Calu3 (cell line): ENCODE measurements around the gene KMT2C. TPM values are rescaled to one million over a fixed set of nuclear protein-coding genes. Genes with fewer than 3 reads are reported as not detected.

Experiments
- BruUV-seq: library from RNA; stranded (reverse); fragments of 400-500 nt; replicated peaks from 2 replicates; lab custom pipeline; 2021; lab: Mats Ljungman, UMichigan
- CTCF ChIA-PET: fragments of 300-600 bp; sonication (Branson Sonifier 250); formaldehyde crosslinking; loops from one replicate; lab custom pipeline; 2022; ENCODE audit warnings: antibody characterized with exemption; lab: Charles Lee
- DNase-seq: peaks from one replicate; pipeline ENCODE4 v3.0.0; 2022
- H3K27ac Mint-ChIP-seq: one replicate; pipeline ENCODE4 v1.8.0; 2022; ENCODE audit warnings: mixed read lengths; ENCODE audit not compliant: unreplicated experiment
- H3K27me3 Mint-ChIP-seq: one replicate; pipeline ENCODE4 v1.8.0; 2022; ENCODE audit warnings: mixed read lengths; ENCODE audit not compliant: unreplicated experiment
- H3K36me3 Mint-ChIP-seq: one replicate; pipeline ENCODE4 v1.8.0; 2022; ENCODE audit warnings: mild to moderate bottlenecking, moderate library complexity, mixed read lengths; ENCODE audit not compliant: insufficient read depth, unreplicated experiment
- H3K4me1 Mint-ChIP-seq: one replicate; pipeline ENCODE4 v1.8.0; 2022; ENCODE audit warnings: mild to moderate bottlenecking, low read depth, mixed read lengths; ENCODE audit not compliant: unreplicated experiment
- H3K4me3 Mint-ChIP-seq: one replicate; pipeline ENCODE4 v1.8.0; 2022; ENCODE audit warnings: mild to moderate bottlenecking, low read depth, moderate library complexity, mixed read lengths; ENCODE audit not compliant: unreplicated experiment
- H3K9me3 Mint-ChIP-seq: one replicate; pipeline ENCODE4 v1.8.0; 2022; ENCODE audit warnings: low read depth, mixed read lengths; ENCODE audit not compliant: unreplicated experiment
- intact Hi-C: fragments of 100-400 bp; cut with micrococcal nuclease; formaldehyde crosslinking; loops from one replicate; pipeline ENCODE4 v1.10.0; 2022; ENCODE audit not compliant: unreplicated experiment
- total RNA-seq: library from RNA; stranded (reverse); gene quantifications from 2 replicates; pipeline ENCODE4 v1.2.3, GENCODE V29; 2022
- TF ChIP-seq, protein P1 (sequence below): fragments of 200-600 bp; IDR thresholded peaks from one replicate; pipeline ENCODE4 v1.8.0; 2022; ENCODE audit warnings: antibody characterized with exemption; ENCODE audit not compliant: unreplicated experiment

KMT2C gene
- total RNA-seq, 1 experiment from 2014 or later: 73.4 TPM

DNA sequence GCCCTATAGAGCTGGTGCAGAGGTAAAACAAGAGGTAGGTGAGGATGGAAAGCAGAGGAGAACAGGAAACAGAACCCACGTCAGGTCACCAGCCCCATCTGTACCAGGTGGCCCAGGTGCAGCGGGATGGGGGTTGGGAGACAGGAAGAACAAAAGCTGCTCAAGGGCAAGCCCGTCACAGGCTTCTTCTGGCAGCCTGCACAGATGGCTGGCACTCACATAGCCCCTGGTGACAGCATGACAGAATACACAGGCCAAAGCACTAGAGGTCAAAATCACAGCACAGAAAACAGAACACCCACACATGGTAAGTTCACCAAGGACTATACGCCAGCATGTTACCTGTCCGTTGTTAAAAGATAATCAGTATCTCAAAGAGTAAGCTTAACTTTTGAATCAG, 283.5 kb downstream of the KMT2C start:
- H3K9me3 Mint-ChIP-seq: no peaks in the 10 kb centered on the region
- intact Hi-C loops: no loop called here
- TF ChIP-seq, protein P1, sequence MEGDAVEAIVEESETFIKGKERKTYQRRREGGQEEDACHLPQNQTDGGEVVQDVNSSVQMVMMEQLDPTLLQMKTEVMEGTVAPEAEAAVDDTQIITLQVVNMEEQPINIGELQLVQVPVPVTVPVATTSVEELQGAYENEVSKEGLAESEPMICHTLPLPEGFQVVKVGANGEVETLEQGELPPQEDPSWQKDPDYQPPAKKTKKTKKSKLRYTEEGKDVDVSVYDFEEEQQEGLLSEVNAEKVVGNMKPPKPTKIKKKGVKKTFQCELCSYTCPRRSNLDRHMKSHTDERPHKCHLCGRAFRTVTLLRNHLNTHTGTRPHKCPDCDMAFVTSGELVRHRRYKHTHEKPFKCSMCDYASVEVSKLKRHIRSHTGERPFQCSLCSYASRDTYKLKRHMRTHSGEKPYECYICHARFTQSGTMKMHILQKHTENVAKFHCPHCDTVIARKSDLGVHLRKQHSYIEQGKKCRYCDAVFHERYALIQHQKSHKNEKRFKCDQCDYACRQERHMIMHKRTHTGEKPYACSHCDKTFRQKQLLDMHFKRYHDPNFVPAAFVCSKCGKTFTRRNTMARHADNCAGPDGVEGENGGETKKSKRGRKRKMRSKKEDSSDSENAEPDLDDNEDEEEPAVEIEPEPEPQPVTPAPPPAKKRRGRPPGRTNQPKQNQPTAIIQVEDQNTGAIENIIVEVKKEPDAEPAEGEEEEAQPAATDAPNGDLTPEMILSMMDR: no peak
- no TSS peak for BruUV-seq
- CTCF ChIA-PET: no interaction called here
- H3K27ac Mint-ChIP-seq: no peak overlapping the region
- H3K4me1 Mint-ChIP-seq: no peaks in the 10 kb centered on the region
- no peak for DNase-seq
- H3K4me3 Mint-ChIP-seq: no peak overlapping the region
- no peaks in the 10 kb centered on the region for H3K27me3 Mint-ChIP-seq
- peaks cover 9% of the 10 kb centered on the region for H3K36me3 Mint-ChIP-seq

DNA sequence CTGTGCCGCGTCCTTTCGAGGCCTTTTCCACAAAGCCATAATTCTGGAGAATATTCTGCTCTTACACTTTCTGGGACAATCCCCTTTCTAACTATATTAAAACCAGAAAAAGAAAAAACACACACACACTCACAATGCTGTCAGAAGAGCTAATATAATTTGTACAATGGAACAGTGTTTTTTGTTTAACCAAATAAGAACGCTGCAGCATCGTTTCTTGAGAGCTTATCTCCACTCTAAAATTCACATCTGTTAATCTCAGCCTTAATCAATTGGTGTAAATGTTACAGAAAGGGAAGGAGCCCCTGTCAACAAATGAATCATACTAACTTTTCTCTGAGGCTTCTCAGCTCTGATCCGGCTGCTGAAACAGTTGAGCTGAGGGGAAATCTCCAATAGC, 286.4 kb downstream of the KMT2C start:
- CTCF ChIA-PET: no interaction called here
- Mint-ChIP-seq H3K27ac (no peak overlapping the region), H3K27me3 (no peaks in the 10 kb centered on the region), H3K9me3 (no peaks in the 10 kb centered on the region), H3K4me1 (no peaks in the 10 kb centered on the region), H3K36me3 (peaks cover 22% of the 10 kb centered on the region), H3K4me3 (no peak overlapping the region)
- BruUV-seq: no TSS peak
- no peak for DNase-seq
- intact Hi-C loops: no loop called here
- TF ChIP-seq, protein P1: no peak

DNA sequence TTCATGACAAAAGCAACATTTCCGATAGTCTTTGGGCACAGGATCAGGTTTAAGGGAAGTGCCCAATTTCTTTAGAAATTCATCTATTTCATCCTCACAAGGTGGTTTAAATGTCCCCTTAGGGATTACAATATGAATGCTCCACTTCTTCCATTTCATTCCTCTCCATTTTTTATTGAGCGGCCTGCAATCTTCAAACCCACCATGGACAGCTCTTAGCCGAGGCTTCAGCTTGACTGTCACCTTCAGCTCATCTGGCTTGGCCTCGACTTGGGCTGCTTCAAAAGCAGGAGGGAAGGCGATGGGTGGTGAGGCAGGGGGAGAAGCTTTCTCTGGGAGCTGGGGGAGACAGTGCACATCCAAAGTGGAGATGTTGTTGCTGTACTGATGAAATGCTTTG, 287.1 kb downstream of the KMT2C start:
- no peak overlapping the region for H3K27ac Mint-ChIP-seq
- TF ChIP-seq, protein P1: no peak

DNA sequence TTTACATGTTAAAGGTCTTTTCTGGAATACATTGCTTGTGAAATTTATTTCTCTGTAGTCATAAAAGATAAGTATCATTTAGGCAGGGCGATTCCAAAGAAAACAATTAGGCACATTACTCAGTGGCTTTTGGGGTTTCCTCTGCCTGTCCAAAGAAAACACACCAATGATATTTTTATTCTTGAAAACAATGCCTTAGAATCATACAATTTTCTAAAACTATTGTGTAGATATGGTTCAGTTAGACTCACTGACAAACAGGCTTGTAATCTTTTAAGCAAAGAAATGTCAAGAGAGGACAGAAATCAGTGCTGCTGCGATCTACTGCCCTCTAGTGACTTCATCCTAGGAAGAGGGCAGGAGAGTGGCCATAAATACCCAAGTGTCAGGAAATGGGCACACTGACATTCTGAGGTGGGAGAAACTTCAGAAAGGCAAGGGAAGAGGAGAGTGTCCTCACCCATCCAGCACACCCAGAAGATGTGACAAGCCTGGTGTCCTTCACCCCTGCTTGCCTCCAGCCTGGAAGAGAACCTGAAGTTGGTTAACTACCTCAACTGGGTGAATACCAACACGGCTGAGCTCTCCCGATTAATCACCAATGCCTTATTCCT, 289.8 kb downstream of the KMT2C start:
- no peaks in the 10 kb centered on the region for H3K9me3 Mint-ChIP-seq
- no peaks in the 10 kb centered on the region for H3K27me3 Mint-ChIP-seq
- peaks cover 41% of the 10 kb centered on the region for H3K36me3 Mint-ChIP-seq
- no peak overlapping the region for H3K27ac Mint-ChIP-seq
- H3K4me3 Mint-ChIP-seq: no peak overlapping the region
- H3K4me1 Mint-ChIP-seq: no peaks in the 10 kb centered on the region
- TF ChIP-seq, protein P1: peak; percentile 51
- BruUV-seq: no TSS peak
- intact Hi-C loops: loop anchor here (2.0 kb wide), 1 partner anchor 149 kb away; no protein-coding TSS in a partner anchor
- peak; percentile 26 for DNase-seq
- CTCF ChIA-PET: interaction anchor here (0.6 kb wide), 1 partner anchor 165 kb away, joined by 7 read pairs; no protein-coding TSS in a partner anchor

More for the DNA sequence above, 287.1 kb downstream of the KMT2C start:
- Mint-ChIP-seq H3K36me3 (peaks cover 23% of the 10 kb centered on the region), H3K27me3 (no peaks in the 10 kb centered on the region), H3K4me1 (no peaks in the 10 kb centered on the region), H3K4me3 (no peak overlapping the region), H3K9me3 (no peaks in the 10 kb centered on the region)
- intact Hi-C loops: no loop called here
- DNase-seq: no peak
- no TSS peak for BruUV-seq
- CTCF ChIA-PET: no interaction called here
